H1 (cell line): ENCODE measurements around the gene PTBP1. TPM values are rescaled to one million over a fixed set of nuclear protein-coding genes. Genes with fewer than 3 reads are reported as not detected.

Experiments
- CHD1 ChIP-seq: IDR thresholded peaks from 2 replicates; pipeline ENCODE4 v1.6.1; 2012; ENCODE audit warnings: low read depth, low read length, improper control_type of control experiment
- CREB1 ChIP-seq: IDR thresholded peaks from 2 replicates; pipeline ENCODE4 v1.6.1; 2012; ENCODE audit warnings: inconsistent platforms
- EP300 ChIP-seq, 2 experiments: IDR thresholded peaks; 1 replicate in 1 of 2; 2 replicates in 1 of 2; pipeline ENCODE4 v1.6.1; 2011 to 2012; ENCODE audit warnings: low read depth in 2 of 2, low read length in 2 of 2, mild to moderate bottlenecking in 2 of 2, borderline replicate concordance in 1 of 2, inconsistent platforms in 1 of 2, moderate library complexity in 1 of 2
- POLR2AphosphoS5 ChIP-seq: IDR thresholded peaks from 2 replicates; pipeline ENCODE4 v1.6.1; 2011; ENCODE audit warnings: low read depth, low read length
- SAP30 ChIP-seq: fragments of 300-600 bp; sonication (generic); IDR thresholded peaks from 2 replicates; pipeline ENCODE4 v1.7.1; 2012; ENCODE audit warnings: low read length, moderate library complexity, mild to moderate bottlenecking, inconsistent platforms; ENCODE audit not compliant: insufficient read depth, insufficient replicate concordance
- TEAD4 ChIP-seq: IDR thresholded peaks from 2 replicates; pipeline ENCODE4 v1.6.1; 2012; ENCODE audit warnings: low read depth, low read length, inconsistent platforms, mixed read lengths
- ZNF274 ChIP-seq: IDR thresholded peaks from 2 replicates; pipeline ENCODE4 v1.7.0; 2012; ENCODE audit warnings: low read length, borderline replicate concordance; ENCODE audit errors: extremely low read depth
- polyA plus RNA-seq, 7 experiments: library from polyadenylated mRNA; depleted of rRNA in 3 of 7; stranded (reverse) in 5 of 7; unstranded in 2 of 7; fragments of >200 nt in 5 of 7; fragments of 200-250 nt in 2 of 7; gene quantifications; 1 replicate in 5 of 7; 2 replicates in 1 of 7; 4 replicates in 1 of 7; pipeline versions ENCODE4 v1.2.1 to v1.2.3, GENCODE V29; 2011 to 2013; ENCODE audit warnings: missing spikeins in 2 of 7, mixed read lengths in 2 of 7
- total RNA-seq: library from RNA; stranded (reverse); fragmentation: NEBNext Ultra II Directional; extraction: Animal tissue kit (Norgen Biotek cat#: 25700); gene quantifications from 2 replicates; pipeline ENCODE4 v1.2.1, GENCODE V29; 2021
- TF ChIP-seq, protein P1 (sequence below): IDR thresholded peaks from 2 replicates; pipeline ENCODE4 v1.6.1; 2011; ENCODE audit warnings: low read depth, mild to moderate bottlenecking, low read length; ENCODE audit not compliant: insufficient read depth

PTBP1 gene
- total and polyA plus RNA-seq, 2 of the 8 experiments (the other 6 are each of a cell fraction or from before 2014, with no cell fraction given): 528 to 888 TPM

DNA sequence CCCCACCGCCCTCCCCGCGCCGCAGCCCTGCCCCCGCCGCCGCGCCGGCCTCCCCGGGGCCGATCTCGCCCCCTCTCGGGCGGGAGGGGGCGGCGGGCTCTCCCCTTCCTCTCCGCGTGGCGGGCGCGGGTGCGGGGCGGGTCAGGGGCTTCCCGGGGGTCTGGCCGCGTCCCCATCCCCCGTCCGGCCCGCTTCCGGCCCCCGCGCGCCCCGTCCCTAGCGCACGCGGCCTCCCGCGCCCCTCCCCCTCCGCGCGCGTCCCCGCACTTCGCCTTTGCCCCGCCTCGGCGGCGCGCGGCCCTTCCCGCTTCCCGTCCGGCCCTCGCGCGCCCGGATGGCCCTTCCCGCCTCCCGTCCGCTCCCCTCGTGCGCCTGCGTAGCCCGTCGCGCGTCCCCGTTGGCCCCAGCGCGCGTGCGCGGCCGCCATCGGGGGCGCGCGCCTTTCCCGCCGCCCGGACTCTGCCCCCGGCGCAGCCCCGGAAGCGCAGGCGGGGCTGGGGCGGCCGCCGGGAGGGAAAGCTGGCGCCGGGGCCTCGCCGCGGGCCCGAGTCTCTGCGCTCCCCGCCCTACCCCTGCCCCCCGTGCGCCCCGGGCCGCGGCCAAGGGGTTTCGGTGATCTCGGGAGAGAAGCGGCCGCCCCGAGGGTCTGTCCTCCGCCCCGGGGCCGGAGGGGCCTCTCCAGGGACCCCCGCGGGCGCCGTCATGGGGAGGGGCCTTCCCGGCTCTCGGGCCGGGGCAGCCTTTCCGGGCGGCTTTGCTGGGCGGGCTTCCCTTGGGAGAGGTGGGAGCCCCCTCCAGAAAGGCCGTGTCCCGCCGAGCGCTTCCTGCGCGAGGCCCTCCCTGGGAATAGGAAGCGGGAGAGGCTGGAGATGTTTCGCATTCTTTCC is 519 bp downstream of the PTBP1 start (continued):
- TF ChIP-seq EP300 (IDR thresholded peaks at IDR 0.05; ENCODE audit: borderline replicate concordance in 1 of 2, low read depth in 2 of 2, low read length in 2 of 2) (peak in 1 of 2 experiments; percentile 59; a peak in 1 of 3 replicates), TEAD4 (no peak), CHD1 (no peak), ZNF274 (no peak), SAP30 (no peak), CREB1 (peak; percentile 27; the same call in 1 of the 2 replicates), POLR2AphosphoS5 (peak; percentile 49; the same call in 1 of the 2 replicates)
- TF ChIP-seq, protein P1, sequence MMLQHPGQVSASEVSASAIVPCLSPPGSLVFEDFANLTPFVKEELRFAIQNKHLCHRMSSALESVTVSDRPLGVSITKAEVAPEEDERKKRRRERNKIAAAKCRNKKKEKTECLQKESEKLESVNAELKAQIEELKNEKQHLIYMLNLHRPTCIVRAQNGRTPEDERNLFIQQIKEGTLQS: no peak
